ENCODE measurements around the gene NEK1.

- TF ChIP-seq CTCF (conservative IDR thresholded peaks at IDR 0.05 in 1 of 2, IDR thresholded peaks at IDR 0.05 in 1 of 2; ENCODE audit: extremely low read depth in 1 of 2, insufficient read depth in 1 of 2, low read depth in 1 of 2, low read length in 2 of 2): no peak
- TF ChIP-seq EZH2 (IDR thresholded peaks at IDR 0.05; ENCODE audit: borderline replicate concordance, low read length): no peak
Measured at GRCh38 chr4:169618286-169618685, 5.9 kb upstream of the NEK1 start.
